Suppressor macrophage treated with lipopolysaccharide for 4 hours (primary cell): Measurements from ENCODE around the gene PPP1R37.
"Not testable (repeated sequence)": the region's sequence is repeated elsewhere in the genome, so short reads cannot be mapped to it uniquely, and the experiment has no call there.

Source experiments
- DNase-seq: peaks from one replicate; pipeline ENCODE4 v3.0.0-alpha.2; 2020

Gene PPP1R37

DNA sequence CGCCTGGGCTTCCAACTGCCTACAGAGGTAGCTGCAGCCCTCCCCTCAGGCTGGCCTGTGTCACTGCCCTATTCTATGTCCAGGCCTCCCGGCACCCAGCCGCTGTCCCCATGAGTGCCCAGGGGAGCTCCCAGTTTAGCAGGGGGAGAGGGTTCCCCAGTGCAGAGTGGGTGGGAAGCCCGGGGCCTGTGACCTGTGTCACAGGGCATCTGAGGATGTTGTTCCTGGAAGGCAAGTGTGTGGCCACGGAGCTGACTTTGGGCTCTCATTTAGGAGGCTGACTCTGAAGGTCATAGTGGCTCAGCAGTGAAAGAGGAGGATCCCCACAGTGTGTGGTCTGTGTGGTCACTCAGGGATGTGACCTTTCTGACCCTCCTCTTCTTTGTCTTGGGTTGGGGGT is 25.1 kb downstream of the PPP1R37 start:
- DNase-seq: no peak

DNA sequence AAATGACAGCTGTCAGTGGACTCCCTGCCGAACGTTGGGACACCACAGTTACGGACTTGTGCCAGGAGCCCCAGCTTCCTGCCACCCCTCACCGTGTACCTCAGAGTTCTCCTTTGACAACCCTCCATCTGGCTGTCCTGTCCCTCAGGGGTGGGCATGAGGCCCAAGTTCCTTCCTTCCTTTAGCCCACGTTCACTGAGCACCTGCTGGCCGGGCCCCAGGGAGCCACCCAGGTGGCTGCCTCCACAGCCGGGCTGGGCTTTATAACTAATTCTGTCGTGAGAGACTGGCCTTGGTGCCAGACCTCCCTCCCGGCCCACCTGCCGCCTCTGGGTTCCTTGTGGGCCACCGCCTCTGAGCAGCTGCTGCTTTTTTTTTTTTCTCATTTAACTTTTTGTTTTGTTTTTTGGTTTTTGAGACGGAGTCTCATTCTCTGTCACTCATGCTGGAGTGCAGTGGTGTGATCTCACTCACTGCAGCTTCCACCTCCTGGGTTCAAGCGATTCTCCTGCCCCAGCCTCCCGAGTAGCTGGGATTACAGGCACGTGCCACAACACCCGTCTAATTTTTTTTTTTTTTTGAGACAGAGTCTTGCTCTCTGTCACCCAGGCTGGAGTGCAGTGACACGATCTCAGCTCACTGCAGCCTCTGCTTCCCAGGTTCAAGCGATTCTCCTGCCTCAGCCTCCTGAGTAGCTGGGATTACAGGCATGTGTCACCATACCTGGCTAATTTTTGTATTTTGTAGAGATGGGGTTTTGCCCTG is 25.8 kb downstream of the PPP1R37 start:
- DNase-seq: not testable (repeated sequence)

DNA sequence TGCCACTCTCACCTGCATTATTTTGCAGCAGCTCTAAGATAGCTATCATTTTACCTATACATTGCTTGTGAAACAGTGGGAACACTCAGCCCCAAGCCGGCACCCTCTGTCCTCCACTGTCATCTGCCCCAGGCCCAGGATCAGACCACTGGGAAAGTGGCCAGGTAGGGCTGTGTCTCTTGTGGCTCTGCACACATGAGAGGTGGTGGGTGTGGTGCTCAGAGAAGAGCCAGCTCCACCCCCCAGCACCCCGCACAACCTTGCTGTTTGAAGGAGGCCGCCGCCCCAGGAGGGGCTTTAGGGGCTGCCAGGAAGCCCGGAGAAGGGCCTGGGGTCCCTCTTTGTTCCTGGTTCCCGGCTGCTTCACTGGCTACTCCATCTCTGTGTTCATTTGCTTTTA is 26.6 kb downstream of the PPP1R37 start:
- no peak for DNase-seq

DNA sequence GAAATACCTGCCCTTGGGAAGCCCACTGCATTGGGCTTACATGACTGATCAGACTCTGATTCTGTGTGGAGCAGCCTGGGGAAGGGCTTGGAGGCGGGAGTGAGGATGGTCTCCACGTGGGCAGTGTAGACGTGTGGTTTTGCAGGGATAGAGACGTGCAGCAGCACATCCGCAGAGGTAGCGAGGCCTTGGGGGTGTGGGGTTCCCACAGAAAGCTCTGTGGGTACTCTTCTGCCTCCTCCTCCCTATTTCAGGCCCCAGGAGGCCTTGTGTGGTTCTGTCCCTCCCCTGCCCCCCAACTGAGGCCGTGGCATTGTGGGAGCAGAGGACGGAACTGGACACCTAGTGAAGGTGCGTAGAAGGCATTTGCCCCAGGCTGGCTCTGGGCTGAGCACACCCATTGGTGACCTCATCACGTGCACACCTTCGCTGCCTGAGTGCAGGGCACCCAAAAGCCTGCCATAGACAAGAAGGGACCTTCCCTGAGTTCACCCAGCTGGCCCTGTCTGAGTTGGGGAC is 28.9 kb downstream of the PPP1R37 start:
- DNase-seq: no peak

DNA sequence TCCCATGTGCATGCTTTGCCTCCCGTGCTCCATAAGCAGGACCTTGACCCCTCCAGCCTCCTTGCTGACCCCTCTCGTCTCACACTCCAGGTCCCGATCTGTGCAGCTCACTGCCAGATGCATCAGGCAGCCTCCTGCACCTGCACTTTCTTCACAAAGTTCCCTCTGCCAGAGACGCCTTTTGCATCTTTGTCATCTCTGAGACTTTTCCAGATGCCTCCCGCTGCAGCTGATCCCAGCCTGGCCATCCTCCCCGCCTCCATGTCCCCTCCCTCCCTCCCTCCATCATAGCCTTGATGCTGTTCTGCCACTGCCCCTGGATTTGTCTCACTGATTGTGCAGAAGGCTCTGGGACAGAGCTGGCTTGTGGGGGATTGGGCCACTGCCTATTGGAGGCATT is 29.9 kb downstream of the PPP1R37 start:
- no peak for DNase-seq

DNA sequence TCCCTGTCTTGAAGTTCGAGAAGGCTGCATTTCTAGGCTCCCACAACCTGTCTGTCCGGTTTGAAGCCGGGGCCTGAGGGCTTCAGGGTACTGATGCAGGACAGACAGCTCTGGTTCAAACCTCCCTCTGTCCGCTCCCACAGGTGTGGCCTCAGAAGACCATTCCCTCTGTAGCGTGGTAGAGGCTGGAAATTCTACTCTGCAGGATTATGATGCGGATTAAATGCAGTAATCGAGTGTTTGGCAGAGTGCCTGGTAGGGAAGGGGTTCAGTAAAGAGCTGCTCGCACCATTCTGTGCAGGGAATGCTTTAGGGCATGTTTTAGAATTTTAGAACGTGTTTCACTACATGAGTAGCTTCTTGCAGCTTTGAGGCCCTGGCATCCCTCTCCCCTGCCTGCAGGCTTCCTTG is 30.5 kb downstream of the PPP1R37 start:
- no peak for DNase-seq

DNA sequence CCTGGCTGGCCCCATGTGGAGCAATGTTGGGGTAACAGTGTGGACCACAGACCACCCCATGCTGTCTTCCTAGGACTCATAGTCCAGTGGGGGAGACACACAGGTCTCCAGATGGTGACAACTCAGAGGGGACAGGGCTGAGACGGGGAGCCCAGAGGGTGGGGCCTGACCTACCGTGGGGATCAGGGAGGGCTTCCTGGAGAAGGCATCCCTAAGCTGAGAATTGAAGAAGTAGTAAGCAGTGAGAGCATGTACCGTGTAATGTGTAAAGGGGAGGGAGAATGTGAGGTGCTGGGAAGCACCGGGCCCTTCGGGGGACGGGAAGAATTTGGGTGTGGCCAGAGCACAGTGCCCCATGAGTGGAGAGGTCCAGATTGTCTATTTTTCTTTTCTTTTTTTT is 31.0 kb downstream of the PPP1R37 start:
- no peak for DNase-seq

DNA sequence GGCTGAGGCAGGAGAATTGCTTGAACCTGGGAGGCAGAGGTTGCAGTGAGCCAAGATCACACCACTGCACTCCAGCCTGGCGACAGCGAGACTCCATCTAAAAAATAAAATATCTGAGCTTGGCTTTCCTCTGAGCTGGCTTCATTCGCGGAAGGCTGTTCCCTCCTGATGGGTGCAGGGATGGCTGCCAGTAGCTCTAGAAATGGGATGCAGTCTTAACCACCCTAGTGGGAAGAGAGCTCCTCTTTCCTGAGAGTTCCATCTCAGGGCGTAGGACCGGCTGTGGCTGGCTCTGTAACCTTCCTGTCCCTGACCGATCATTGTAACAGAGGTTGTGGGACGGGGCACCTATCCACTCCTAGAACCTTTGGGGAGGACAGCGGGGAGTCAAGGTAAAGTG is 32.4 kb downstream of the PPP1R37 start:
- DNase-seq: no peak

DNA sequence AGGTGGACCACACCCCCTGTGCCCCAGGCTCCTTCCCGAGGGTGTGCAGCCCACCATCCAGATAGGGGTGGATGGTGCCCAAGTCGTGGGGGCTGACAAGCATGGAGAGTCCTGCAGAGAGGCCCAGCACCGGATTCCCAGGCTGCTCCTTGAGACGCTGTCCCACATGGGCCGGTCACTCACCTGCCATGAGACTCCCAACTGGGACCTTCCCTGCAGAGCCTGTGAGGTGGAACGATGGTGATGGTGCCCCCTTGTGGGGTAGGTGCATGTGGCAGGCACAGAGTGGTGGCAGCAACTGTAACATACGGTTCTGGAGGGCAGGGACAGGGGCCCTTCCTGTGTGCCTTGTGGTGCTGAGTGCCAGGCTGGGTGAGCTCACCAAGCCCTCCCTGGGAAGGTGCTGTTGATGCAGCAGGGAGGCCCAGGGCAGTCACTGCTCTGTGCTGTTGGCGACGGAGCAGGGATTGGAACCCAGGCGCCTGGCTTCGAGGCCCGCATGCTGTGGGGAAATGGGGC is 33.1 kb downstream of the PPP1R37 start:
- peak; percentile 72 for DNase-seq

DNA sequence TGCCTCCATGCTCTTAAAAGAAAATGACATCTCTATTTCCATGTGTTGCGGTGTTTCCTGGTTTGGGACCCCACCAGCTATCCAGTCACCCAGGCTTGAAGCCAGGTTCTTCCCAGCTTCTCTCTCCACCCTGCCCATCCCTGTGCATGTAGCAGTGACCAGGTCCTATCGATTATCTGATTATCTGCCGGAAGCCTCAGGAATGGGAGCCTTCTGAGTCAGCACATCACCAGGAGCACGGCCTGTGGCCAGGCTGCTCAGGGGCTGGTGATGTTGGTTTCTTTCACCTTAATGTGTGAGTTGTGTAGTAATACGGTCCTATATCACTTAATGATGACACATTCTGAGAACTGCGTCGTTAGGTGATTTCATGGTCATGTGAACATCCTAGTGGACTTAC is 33.7 kb downstream of the PPP1R37 start:
- no peak for DNase-seq

DNA sequence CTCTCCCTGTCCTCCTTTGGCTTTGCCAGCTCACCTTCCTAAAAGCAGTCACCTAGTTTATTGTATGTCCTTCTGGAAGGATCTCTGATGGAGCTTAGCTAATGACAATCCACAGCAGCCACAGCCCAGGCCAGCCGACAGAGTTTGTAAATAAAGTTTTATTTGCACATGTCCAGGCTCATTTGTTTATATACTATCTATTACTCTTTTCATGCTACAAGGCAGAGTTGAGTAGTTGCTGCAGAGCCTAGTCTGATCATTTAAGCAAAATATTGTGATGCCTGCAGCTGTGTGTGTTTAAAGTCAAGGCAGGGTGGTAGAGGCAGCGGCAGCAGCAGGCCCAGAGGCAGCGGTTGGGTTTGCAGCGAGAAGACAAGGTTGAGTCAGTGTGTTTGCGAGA is 35.2 kb downstream of the PPP1R37 start:
- DNase-seq: no peak

DNA sequence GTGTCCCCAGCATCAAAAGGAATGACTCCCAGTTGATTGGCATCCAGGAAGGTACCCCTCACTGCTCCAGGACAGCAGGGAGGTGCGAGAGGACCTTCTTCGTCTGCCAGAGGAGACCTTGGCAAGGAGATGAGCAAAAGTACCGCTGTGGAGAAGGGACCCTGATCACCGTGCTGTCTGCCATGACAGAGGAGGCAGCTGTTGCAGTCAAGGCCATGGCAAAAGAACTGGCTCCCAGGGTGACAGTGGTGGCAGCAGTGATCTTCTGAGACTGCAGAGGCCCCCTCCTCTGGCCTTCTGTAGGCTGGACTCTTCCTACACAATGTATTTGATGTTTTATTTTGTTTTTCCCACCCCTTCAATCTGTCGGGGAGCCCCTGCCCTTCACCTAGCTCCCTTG is 35.8 kb downstream of the PPP1R37 start:
- no peak for DNase-seq

DNA sequence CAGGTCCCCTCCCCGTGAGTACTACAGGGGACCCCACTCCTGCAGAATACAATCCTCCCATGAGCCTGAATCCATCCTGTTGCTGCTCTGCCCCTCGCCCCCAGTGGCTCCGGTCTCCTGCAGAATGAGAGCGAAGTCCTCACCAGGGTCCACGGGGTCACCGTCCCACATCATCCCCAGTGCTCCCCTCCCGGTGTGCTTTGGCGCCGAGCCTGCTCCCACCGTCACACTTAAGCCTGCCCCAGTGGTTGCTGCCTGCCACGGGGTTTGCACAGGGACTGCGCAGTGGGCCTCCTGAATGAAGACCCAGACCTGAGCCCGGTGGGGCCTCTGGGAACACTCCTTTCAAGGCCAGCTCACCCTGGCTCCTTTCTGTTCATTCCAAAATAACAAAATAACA is 37.3 kb downstream of the PPP1R37 start:
- DNase-seq: no peak

DNA sequence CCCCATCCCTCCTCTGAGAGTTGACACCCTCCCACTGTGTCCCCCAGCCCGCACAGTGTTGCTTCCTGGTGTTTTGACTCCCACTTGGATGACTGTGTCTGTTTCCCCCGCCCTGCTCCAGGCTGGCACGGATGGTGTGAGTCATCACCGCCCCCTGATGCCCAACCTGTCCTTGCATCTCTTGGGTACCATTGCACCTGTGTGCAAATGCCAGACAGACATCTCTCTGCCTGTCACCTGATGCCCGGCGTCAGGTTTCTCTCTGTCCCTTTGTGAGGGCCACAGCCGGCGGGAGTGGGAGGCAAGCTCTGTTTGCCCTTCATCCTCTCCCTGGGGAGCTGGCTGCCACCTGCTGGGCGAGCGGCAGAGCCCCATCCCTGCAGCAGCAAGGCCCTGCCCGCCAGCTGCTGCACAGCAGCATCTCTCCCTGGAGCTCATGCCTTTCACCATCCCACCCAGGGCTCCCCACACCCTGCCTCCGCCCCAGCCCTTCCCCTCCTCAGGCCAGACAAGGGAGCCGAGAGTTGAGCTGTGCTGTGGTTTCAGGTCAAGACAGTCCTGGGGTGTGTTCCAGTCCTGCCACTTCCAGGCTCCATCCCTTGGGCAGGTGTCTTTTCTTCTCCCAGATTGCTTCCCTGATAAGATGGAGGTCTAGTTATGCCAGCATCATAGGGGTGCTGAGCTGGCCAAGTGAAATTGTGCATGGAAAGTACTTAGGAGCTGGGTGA is 38.1 kb downstream of the PPP1R37 start:
- no peak for DNase-seq

DNA sequence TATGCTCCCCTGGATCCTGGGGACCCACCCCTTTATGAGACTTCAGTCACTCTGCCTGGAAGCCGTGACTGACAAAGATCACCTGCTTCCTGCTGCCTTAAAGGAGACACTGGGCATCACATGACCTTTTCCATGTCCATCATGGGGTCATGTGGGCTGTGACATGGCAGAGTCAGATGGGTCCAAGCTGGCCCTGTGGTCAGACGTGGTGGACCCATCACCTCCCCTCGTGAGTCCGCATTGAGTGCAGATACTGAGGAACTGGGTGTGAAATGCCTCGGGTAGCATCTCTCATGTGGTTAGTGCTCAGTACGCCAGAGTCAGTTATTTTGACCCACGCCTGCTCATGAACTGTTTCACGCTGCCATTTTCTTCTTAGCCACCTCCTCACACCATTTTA is 40.7 kb downstream of the PPP1R37 start:
- no peak for DNase-seq

DNA sequence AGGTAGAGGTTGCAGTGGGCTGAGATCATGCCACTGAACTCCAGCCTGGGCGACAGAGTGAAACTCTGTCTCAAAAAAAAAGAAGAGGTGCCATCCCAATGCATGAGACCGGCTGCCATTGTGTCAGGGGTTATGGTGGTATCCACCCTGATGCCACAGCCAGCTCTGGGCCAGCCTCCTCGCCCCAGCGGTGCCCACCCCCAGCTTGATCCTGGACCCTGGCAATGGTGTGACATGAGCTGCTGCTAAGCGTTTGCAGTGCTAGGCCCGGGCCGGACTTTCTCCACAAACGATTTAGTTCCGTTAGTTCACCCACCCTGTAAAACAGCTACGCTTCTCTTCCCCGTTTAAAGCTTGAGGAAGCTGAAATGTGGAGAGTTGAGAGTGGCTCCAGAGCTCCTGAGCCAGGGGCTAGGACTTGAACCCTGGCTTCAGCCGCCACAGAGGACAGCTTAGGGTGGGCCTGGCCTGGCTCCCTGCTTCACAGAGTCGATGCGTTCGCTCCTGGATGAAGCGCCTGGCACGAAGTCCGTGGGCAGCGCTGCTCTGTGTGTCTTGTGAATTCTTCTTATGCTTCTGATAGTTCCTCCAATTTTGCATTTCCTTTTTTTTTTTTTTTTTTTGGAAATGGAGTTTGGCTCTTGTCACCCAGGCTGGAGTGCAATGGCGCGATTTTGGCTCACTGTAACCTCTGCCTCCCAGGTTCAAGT is 42.4 kb downstream of the PPP1R37 start:
- no peak for DNase-seq

DNA sequence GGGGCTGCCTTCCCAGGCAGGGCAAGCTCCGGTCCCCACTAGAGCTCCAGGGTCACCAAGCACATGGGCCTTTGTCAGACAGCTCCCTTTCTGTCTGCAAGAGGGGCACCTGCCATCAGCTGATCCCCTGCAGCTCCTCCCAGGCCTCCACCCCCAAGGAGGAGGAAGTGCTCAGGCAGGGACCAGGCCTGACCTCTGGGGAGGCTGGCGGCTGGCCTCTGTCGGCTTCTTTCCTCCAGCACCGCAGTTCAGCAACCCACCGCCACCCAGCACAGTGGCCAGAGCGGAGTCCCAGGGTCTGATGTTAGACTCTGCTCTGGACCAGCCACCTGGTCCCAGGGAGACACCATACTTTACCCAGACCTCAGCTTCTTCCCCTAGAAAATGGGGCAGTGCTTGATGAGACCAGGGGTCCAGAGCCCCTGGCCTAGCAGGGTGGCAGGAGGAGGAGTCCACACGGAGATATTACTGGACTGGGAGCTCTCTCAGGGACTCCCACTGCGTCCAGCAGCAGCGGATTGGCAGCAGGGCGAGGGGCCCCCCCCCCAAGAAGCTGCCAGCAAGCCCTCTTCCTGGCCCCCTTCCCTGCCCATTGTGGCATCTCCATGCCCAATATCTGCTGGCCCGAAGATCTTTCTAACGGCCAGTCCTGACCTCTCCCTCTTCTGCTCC is 43.7 kb downstream of the PPP1R37 start:
- DNase-seq: no peak

DNA sequence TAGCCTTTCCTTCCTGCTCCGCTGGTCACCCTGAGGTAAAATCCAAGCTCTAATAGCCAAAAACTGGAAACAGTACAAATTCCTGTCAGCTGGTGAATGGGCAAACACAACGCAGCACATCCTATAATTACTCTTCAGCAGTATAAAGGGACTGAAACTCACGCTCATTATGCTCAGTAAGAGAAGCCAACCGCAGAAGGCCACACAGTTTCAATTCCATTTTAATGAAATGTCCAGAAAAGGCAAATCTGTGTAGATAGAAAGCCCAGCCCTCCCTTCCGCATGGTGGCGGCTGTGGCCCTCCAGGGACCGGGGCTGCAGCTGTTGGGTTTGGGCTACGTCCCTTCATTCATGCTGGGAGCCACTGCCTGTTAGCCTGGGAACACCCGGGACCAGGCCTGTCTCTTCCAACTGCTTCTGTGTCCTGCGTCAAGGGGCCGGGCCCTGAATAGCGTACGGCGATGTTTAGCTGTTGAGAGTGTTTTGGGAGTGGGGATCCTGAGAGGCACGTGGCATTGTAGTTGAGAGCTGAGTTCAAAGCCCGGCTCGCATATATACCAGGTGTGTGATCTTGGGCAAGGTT is 44.3 kb downstream of the PPP1R37 start:
- DNase-seq: no peak

DNA sequence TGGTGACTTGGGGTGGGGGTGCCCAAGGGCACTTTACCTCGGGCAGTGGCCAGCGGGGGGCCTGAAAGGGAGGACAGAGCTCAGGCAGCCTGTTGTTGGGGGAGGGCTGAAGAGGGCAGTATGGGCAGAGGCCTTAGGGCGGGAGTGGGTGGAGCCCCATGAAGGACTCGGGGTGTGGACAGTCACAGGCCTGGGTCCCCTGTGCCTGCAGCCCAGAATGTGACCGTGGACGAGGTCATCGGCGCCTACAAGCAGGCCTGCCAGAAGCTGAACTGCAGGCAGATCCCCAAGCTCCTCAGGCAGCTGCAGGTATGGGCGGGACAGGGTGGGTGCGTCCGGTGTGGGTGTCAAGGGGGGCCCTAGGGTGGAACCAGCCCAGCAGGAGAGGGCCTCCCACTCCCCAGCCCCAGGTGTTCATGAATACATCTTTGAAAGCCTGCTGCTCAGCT is 45.3 kb downstream of the PPP1R37 start:
- no peak for DNase-seq

DNA sequence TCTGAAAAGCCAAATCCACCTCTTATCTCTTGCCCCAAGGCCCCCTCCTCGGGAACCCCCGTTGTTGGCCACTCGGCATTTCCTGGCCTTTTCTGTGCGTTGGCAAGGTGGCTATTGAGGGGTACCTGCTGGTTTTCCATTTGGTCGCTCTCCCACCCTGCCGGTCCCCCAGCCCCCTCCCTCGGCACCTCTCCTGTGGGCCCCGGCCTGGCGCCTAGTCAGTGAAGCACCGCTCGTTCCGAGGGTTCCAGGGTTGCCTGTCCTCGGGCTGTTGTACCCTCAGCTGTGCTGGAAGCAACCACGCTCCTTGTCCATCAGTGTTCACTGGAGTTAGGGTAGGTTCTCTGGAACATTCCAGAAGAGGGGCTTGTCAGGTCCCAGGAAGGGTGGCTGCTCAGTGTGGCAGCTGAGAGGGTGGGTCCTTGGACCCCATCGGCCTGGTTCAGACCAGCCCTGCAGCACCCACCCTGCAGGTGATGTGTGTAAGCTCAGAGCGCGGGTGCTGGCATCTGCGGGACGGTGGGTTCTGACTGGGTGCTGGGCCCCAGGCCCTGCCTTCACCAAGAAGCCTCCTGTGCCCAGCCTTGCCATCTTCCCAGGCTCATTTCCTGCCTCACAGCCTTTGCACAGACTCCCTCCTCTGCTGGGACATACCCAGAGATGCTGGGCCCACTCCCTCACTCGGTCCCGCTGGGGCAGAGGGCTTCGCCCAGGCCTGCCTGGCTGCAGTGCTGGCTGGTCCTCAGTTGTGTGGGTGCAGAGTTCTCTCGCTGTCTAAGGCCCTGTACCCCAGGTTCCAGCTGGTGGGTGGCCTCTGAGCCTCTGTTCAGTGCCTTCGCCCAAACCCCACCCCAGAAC is 46.5 kb downstream of the PPP1R37 start:
- no peak for DNase-seq

DNA sequence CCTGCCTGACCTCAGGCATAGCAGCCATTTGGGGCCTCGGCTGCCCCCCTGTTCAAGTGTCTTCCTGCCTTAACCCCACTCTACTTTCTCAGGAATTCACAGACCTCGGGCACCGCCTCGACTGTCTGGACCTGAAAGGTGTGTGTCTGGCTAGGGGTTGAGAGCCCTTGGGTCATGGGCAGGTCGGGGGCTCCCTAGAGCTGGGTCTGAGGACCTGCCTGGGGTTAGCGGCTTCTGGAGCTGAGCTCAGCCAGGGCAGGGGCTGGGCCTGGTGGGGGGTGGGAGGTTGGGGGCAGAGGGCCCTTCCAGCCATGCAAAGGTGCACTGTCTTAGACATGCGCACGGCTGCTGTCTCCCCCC is 47.1 kb downstream of the PPP1R37 start:
- no peak for DNase-seq

DNA sequence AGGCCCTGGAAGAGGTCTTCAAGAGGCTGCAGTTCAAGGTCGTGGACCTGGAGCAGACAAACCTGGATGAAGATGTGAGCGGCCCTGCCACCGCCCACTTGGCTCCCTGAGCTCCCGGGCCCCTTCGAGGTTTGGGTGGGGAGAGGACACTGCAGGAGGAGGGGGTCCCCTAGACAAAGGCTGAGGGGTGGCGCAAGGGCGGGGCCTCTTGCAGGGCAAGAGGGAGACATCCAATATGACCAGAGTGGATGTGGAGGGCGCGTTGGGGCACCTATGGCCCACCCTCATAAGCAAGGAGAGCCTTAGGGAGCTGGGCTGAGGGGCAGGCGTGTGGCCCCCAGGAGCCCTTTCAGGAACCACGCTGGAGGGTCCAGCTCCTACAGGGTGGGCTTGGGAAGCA is 47.6 kb downstream of the PPP1R37 start:
- no peak for DNase-seq
